Activated CD8-positive, alpha-beta memory T cell treated with anti-CD3 and anti-CD28 coated beads, Interleukin-2, amount 50 U/mL, for 48 hours (primary cell): ENCODE measurements around the gene ILF3.
A peak's percentile ranks its signal among the peaks of the same experiment; 100 is the strongest.

Experiments
- DNase-seq: peaks from one replicate; pipeline ENCODE4 v3.0.0-alpha.2; 2020

Gene ILF3

GRCh38 chr19:10653732-10654609, at the start of gene ILF3:
TSS of gene ILF3 (plus strand) at chr19:10654346. CDS start at chr19:10670606, 16,260 bp downstream.
- DNase-seq: peak; percentile 99

GRCh38 chr19:10604460-10604980, 49.6 kb upstream of the ILF3 start:
- DNase-seq: peak; percentile 59

GRCh38 chr19:10611907-10612306, 42.2 kb upstream of the ILF3 start:
- DNase-seq: no peak

GRCh38 chr19:10612499-10613119, 41.5 kb upstream of the ILF3 start:
- DNase-seq: no peak

GRCh38 chr19:10615429-10616023, 38.6 kb upstream of the ILF3 start:
- no peak for DNase-seq

- no peak for DNase-seq
Observed at GRCh38 chr19:10617409-10618121, 36.6 kb upstream of the ILF3 start.

- DNase-seq: no peak
Observed at GRCh38 chr19:10618846-10619245, 35.3 kb upstream of the ILF3 start.

GRCh38 chr19:10620786-10621185, 33.4 kb upstream of the ILF3 start:
- DNase-seq: no peak

- no peak for DNase-seq
Observed at GRCh38 chr19:10621966-10622365, 32.2 kb upstream of the ILF3 start.

- no peak for DNase-seq
Observed at GRCh38 chr19:10624585-10624984, 29.6 kb upstream of the ILF3 start.

GRCh38 chr19:10625003-10625761, 29.0 kb upstream of the ILF3 start, which contains the start of gene SLC44A2:
TSS of gene SLC44A2 (plus strand) at chr19:10625553. CDS start at chr19:10625634, 81 bp downstream.
- no peak for DNase-seq

- no peak for DNase-seq
Observed at GRCh38 chr19:10625762-10626138, 28.4 kb upstream of the ILF3 start.

- DNase-seq: no peak
Observed at GRCh38 chr19:10631874-10632273, 22.3 kb upstream of the ILF3 start.

GRCh38 chr19:10634430-10634829, 19.7 kb upstream of the ILF3 start:
- no peak for DNase-seq

GRCh38 chr19:10634963-10635362, 19.2 kb upstream of the ILF3 start:
- no peak for DNase-seq

GRCh38 chr19:10636304-10636972, 17.7 kb upstream of the ILF3 start:
- DNase-seq: no peak

- no peak for DNase-seq
Observed at GRCh38 chr19:10637894-10638293, 16.3 kb upstream of the ILF3 start.

- no peak for DNase-seq
Observed at GRCh38 chr19:10639836-10640235, 14.3 kb upstream of the ILF3 start.

GRCh38 chr19:10640361-10640760, 13.8 kb upstream of the ILF3 start:
- DNase-seq: no peak

- DNase-seq: no peak
Observed at GRCh38 chr19:10641248-10641647, 12.9 kb upstream of the ILF3 start.

GRCh38 chr19:10642473-10643171, 11.5 kb upstream of the ILF3 start:
- no peak for DNase-seq
